ENCODE measurements around the gene XPNPEP2.

DNA sequence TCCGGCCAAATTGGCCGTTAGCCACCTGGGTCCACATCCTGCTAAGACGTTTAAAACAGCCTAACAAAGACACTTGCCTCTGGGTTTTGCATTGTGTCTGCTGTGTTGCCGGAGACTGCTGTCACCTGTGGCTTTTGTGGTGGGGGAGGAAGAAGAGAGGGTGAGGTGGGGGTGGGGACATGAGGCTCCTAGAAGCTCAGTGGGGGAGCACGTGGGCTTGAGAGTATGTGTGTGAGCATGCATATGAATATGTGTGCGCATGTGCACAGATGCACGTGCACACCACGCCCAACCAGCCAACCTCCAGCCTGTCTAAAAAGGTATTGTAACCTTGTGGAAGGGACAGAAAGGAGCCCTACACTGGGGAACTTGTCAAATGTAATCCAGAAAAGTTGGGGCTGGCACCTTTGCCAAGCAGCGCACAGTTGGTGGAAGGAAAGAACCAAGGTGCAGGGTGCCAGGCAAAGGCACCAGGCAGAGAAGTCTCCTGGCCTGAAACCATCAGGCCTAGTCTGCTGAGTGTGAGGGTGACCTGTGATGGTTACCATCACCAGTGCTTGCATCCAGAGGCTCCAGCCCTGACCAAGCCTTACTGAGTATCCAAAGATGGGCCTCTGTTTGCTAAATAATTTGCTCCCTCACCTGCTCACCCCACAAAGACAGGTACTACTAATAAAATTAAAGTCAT is 30.8 kb downstream of the XPNPEP2 start:
- TF ChIP-seq POLR2AphosphoS5 (IDR thresholded peaks at IDR 0.05; ENCODE audit: borderline replicate concordance, low read depth, low read length) (no peak), EZH2 (IDR thresholded peaks at IDR 0.05) (no peak), FOXP2 (optimal IDR thresholded peaks at IDR 0.05; ENCODE audit: control extremely low read depth, extremely low read length, insufficient read depth) (no peak)
